ENCODE results near the gene SLC44A3.

The SLC44A3 gene

GRCh38 chr1:94843430-94843829, 23.3 kb downstream of the SLC44A3 start:
- DNase-seq: no peak

GRCh38 chr1:94843846-94844245, 23.7 kb downstream of the SLC44A3 start:
- no peak for DNase-seq

- DNase-seq: no peak
Observed at GRCh38 chr1:94846308-94846707, 26.2 kb downstream of the SLC44A3 start.

- DNase-seq: no peak
Observed at GRCh38 chr1:94851571-94851970, 31.4 kb downstream of the SLC44A3 start.

DNA sequence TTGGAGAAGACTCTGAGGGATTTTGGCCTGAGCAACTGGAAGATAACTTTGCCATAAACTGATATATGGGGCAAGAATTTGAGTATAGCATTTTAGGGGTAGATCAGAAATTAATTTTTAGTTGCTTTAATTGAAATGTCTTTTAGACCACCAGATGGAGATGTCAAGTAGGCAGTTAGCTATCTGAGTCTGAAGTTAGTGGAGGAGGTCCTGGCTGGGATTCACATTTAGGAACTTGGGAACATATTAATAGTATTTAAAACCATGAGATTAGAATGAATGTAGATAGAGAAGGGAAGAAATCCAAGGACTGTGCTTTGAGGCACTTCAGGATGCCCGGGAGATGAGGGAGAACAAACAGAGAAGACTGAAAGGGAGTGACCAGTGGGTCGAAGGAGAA, 32.6 kb downstream of the SLC44A3 start:
- DNase-seq: peak; percentile 28

- DNase-seq: peak; percentile 89
Observed at GRCh38 chr1:94854458-94855306, 34.5 kb downstream of the SLC44A3 start.

GRCh38 chr1:94855307-94855700, 35.1 kb downstream of the SLC44A3 start:
- peak; percentile 38 for DNase-seq

GRCh38 chr1:94856004-94856403, 35.8 kb downstream of the SLC44A3 start:
- DNase-seq: no peak

DNA sequence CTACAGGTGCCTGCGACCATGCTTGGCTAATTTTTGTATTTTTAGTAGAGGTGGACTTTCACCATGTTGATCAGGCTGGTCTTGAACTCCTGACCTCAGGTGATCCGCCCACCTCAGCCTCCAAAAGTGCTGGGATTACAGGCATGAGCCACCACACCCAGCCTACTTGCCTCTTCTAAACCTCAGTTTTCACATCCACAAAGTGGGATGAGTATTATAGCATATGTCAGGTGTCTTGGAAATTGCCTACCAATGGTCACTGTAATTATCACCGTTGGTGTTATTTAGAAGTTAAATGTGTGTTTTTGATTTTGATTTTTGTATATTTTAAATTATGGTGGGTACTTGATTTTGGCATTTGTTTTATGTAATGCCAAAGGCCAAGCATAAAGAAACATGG, 36.7 kb downstream of the SLC44A3 start:
- DNase-seq: no peak

- DNase-seq: no peak
Observed at GRCh38 chr1:94858276-94858675, 38.1 kb downstream of the SLC44A3 start.

GRCh38 chr1:94859174-94859573, 39.0 kb downstream of the SLC44A3 start:
- no peak for DNase-seq

- DNase-seq: no peak
Observed at GRCh38 chr1:94862718-94863117, 42.6 kb downstream of the SLC44A3 start.

DNA sequence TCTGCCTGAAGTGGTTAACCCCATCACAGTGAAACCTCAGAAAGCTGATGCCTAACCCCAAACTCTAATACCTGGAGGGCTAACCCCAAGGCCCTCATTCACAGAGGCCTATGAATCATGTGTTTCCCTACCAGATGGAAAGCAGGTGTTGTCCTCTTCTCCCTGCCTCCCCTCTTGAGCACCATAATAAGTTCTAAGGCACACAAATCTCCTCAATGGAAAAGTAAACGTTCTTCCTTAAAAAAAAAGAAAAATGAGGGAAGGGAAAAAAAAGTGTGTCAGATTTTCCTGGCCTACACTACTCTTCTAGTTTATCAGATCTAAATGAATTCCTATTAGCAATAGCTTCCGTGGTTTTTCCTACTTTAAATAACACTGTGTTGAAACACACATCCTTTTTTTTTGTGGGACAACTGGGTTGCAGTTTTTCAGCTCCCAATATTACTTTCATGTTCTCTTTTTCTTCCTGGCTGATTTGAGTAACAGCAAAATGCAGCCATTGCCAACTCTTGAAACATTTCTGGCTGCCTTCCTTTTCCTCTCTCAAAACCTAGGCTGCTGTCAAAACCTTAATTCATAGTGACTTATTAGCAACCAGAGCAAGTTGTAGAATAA, 43.2 kb downstream of the SLC44A3 start:
- peak; percentile 83 for DNase-seq

- DNase-seq: peak; percentile 93
Observed at GRCh38 chr1:94863919-94864318, 43.8 kb downstream of the SLC44A3 start.

GRCh38 chr1:94864821-94865220, 44.7 kb downstream of the SLC44A3 start:
- DNase-seq: no peak

DNA sequence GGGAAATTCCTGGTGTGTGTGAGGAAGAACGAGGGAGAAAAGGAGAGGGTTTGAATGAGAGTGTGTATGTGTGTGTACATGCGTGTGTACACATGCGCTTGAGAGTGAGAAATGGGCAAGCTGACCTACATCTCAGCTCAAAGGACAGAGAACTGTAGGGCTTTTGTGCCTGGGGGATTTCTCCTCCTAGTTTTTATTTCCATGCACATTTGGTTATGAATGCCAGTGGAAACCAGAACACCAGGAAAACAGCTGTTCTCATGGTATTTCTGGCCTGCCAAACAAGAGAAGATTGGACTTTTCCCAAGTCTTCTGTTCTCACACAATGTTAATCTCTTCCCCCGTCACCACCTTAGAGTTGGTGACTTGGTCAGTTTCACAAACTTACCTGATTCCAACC, 45.2 kb downstream of the SLC44A3 start:
- peak; percentile 86 for DNase-seq

- DNase-seq: peak; percentile 97
Observed at GRCh38 chr1:94866164-94866807, 46.1 kb downstream of the SLC44A3 start.

DNA sequence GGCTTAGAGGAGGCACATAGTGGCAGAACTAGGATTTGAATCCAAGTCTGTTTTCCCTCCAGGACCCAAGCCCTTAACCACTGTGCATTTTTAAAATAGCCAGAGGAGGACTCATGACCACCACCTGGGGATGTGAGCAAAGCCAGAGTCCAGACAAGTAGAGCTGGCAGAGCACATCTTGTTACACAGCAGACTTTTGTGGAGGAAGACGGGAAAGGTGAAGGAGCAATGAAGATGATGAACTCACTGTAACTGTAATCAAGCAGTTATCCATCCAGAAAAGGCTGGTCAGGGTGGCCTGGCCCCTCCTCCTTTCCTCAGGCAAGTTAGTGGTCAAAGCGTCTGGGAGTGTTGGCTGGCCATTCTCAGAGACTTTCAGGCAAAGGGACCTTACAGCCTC, 50.9 kb downstream of the SLC44A3 start:
- peak; percentile 72 for DNase-seq

- DNase-seq: peak; percentile 42
Observed at GRCh38 chr1:94872771-94873495, 52.8 kb downstream of the SLC44A3 start.

DNA sequence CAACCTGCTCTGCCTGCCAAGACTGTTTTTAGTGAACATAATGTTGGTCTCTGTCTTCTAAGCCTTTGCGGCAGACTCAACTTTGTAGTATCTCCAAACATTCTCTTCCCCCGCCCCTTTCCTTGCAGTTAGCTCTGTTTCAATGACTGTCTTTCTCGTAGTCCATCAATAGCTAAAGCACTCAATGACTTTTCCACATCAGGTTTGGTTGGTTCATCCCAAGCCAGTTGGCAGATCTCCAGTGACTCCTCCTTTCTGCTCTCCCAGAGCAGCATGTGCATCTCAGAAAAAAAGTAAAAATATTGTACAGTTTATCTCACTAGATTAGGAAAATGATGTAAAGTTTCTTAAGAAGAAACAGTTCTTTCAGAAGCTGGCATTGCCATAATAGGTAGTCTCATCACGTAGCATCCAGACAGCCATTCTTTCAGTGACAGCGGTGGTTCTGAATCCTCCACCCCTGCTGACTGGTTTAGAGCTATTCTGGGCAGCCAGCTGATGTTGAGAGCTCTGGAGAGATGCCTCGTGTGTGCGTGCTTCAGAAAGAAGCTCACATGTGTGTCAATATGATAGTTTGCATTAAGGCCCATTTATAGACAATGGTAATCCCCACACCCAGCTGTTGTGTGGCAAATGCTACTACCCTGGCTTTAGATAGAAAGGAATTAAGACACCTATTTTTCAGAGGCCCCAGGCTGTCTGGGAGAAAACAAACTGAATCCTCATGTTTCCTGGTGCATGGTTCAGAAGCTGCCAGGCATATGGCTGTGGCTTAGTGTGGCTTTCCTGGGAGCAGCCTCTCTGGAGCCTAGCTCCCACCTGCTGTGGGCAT, 53.6 kb downstream of the SLC44A3 start:
- peak; percentile 70 for DNase-seq

DNA sequence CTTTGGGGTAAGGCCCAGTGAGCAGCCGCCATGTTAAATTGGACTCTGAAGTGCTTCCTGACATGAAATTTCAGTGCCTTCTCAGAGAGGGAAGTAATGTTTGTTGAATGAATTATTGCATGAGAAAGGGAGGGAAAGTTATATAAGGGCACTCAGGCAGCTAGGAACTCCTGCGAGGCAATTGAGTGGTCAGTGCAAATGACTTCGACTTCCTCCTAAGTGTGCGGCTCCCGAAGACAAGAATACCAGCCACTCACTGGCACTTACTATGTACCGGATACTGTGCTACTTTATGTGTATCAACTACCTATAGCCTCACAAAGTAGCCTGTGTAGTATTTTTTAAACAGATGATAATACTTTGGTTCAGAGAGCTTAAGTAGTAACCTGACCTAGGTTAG, 54.3 kb downstream of the SLC44A3 start:
- DNase-seq: no peak

DNA sequence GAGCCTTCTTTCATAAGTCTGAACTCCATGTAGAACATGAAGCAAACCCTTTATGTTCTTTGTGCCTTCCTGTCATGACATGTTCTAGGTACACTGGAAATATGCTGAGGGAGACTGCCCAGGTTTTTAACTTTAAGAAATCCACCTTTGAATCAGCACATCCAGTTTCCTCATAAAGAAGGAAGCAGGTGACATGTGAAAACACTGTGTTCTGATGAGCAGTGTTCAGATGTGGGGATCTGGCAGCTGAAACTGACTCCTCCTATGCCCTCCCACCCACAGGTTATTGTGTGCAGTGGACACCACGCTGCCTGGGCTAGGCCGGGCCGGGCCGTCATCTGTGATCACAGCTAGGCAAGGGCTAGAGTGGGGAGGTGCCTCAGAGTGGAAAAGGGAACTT, 55.6 kb downstream of the SLC44A3 start:
- DNase-seq: no peak
